NT2/D1 (cell line): ENCODE data around the gene MPDU1.

Source experiments
- YY1 ChIP-seq: IDR thresholded peaks from 2 replicates; pipeline ENCODE4 v1.6.1; 2011; ENCODE audit not compliant: insufficient read length, insufficient read depth
- ZNF274 ChIP-seq: IDR thresholded peaks from 2 replicates; pipeline ENCODE4 v1.6.1; 2011; ENCODE audit warnings: mild to moderate bottlenecking, low read depth, low read length

DNA sequence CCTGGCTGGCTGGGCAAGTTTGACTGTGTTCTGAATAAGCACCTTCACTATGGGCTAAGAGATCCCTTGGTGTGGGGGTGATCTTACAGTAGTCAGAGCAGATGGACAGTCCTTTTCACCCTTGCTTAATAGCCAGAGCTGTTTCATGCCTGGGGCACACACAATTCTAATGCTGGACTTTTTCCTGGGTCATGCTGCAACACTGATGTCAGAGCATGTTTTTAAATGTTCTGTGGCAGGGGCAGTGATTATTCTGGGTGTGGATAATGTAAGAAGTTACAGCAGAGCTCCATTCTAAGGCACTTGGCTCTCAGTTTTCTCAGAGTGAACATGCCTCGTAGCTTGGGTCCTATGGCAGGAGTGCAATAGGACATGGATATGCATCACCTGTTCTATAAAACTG is 8.2 kb upstream of the MPDU1 start:
- no peak for TF ChIP-seq ZNF274
- no peak for TF ChIP-seq YY1
